ENCODE data around the gene KIF1B.

Gene KIF1B

DNA sequence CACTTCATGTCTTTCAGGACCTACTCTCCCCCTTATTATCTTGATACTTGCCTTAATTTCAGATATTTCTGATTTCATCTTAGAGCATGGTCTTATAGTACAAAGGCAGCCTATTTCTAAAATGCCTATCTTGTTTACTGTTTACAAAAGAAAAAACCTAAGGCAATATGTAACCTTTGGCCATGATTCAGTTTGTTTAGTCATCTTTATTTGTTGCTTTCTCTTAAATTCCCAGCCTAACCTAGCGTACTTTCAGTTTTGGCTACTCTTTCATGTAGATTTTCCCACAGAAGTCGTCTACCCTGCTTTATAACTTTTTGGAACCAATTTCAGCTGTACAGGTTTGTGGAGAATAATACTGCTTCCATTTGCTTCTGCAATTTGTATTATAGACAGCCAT lies 81.8 kb downstream of the KIF1B start:
- TF ChIP-seq, protein P1, sequence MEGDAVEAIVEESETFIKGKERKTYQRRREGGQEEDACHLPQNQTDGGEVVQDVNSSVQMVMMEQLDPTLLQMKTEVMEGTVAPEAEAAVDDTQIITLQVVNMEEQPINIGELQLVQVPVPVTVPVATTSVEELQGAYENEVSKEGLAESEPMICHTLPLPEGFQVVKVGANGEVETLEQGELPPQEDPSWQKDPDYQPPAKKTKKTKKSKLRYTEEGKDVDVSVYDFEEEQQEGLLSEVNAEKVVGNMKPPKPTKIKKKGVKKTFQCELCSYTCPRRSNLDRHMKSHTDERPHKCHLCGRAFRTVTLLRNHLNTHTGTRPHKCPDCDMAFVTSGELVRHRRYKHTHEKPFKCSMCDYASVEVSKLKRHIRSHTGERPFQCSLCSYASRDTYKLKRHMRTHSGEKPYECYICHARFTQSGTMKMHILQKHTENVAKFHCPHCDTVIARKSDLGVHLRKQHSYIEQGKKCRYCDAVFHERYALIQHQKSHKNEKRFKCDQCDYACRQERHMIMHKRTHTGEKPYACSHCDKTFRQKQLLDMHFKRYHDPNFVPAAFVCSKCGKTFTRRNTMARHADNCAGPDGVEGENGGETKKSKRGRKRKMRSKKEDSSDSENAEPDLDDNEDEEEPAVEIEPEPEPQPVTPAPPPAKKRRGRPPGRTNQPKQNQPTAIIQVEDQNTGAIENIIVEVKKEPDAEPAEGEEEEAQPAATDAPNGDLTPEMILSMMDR (IDR thresholded peaks at IDR 0.05; ENCODE audit: low read length, missing control alignments) = no peak
- DNase-seq (ENCODE audit: low read depth) = no peak
- no peak overlapping the region for H3K4me3 ChIP-seq (replicated peaks; ENCODE audit: low read depth, low read length)

DNA sequence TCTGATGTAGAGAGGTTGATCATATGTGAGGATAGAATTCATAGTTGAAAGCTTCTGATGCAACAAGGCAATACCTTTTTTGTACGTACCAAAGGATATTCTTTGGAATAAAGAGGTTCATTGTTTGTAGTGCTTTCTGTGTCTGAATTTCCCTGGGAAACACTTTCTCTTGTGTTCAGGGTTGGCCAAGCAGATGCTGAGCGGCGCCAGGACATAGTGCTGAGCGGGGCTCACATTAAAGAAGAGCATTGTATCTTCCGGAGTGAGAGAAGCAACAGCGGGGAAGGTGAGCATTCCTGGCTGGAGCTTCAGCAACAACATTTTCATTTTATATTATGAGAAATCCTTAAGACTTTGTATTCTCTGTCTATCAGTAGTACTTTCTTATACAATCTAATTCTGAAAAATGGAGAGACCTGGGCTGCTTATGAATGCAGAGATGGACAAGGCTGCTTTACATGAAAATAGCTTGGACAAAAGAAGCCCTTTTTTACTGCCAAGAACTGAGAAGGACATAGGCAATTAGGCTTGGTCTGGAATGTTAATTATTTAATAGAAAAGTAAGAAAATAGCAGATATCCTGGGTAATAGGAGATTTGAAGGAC lies 85.2 kb downstream of the KIF1B start:
- H3K4me3 ChIP-seq (replicated peaks; ENCODE audit: low read depth, low read length) = no peak overlapping the region
- TF ChIP-seq, protein P1 (IDR thresholded peaks at IDR 0.05; ENCODE audit: low read length, missing control alignments) = no peak
- DNase-seq (ENCODE audit: low read depth) = no peak

DNA sequence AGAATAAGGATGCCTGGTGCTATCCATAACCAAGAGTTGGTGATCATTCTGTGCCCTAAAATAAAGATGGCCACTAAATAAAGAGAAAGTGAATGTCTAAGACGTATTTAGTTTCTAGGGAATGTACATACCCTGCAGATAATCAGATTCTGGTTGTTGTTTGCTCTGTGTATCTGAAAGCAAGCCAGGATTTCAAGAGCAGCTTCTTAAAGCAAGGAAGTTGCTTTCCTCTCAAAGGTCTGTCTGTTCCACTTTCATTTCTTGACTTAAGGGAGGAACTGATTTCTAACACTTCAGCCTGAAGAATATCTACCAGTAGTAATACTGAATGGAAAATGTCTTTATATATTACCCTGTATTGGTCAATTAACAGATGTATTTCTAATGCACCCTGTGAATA lies 88.8 kb downstream of the KIF1B start:
- TF ChIP-seq, protein P1 (IDR thresholded peaks at IDR 0.05; ENCODE audit: low read length, missing control alignments) = no peak
- DNase-seq (ENCODE audit: low read depth) = peak; percentile 24
- H3K4me3 ChIP-seq (replicated peaks; ENCODE audit: low read depth, low read length) = no peak overlapping the region

DNA sequence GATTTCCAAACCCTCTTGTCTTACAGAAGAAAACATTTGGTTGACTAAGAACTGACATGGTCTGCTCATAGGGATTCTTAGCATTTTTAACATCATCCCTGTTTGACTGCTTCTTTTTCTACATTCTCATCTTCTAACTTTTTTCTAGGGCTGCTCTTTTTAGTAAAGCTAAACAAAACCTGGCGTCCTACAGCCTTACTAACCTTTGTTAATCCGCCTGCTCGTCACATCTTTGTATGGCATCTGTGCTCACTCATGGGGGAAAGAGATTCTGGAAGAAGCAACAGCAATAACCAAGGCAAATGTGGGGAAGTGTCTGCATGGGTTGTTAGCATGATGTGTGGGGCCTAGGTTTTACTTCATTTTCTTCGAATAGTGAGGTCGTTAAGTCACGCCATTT lies 92.0 kb downstream of the KIF1B start:
- H3K4me3 ChIP-seq (replicated peaks; ENCODE audit: low read depth, low read length) = no peak overlapping the region
- DNase-seq (ENCODE audit: low read depth) = no peak
- TF ChIP-seq, protein P1 (IDR thresholded peaks at IDR 0.05; ENCODE audit: low read length, missing control alignments) = no peak

DNA sequence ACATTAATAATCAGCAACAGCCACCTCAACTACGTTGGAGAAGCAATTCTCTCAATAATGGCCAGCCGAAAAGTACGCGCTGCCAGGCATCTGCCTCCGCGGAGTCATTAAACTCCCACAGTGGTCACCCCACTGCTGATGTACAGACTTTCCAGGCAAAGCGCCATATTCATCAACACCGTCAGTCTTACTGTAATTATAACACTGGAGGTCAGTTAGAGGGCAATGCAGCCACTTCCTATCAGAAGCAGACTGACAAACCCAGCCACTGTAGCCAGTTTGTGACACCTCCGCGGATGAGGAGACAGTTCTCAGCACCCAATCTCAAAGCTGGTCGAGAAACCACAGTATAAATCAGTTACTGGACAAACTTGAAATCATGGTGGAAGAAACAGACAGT lies 93.9 kb downstream of the KIF1B start:
- DNase-seq (ENCODE audit: low read depth) = no peak
- H3K4me3 ChIP-seq (replicated peaks; ENCODE audit: low read depth, low read length) = no peak overlapping the region
- TF ChIP-seq, protein P1 (IDR thresholded peaks at IDR 0.05; ENCODE audit: low read length, missing control alignments) = no peak

DNA sequence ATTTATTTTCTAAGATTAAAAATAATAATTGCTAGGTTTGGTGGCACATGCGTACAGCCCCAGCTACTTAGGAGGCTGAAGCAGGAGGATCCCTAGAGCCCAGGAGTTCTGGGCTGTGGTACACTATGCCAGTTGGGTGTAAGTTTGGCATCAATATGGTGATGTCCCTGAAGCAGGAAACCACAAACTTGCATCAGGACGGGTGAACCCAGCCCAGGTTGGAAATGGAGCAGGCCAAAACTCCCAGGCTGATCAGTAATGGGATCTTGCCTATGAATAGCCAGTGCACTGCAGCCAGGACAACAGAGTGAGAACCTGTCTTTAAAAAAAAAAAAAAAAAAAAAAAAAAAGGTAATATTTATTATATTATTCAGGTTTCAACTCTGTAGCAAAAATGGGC lies 96.1 kb downstream of the KIF1B start:
- DNase-seq (ENCODE audit: low read depth) = no peak
- H3K4me3 ChIP-seq (replicated peaks; ENCODE audit: low read depth, low read length) = no peak overlapping the region
- TF ChIP-seq, protein P1 (IDR thresholded peaks at IDR 0.05; ENCODE audit: low read length, missing control alignments) = no peak

DNA sequence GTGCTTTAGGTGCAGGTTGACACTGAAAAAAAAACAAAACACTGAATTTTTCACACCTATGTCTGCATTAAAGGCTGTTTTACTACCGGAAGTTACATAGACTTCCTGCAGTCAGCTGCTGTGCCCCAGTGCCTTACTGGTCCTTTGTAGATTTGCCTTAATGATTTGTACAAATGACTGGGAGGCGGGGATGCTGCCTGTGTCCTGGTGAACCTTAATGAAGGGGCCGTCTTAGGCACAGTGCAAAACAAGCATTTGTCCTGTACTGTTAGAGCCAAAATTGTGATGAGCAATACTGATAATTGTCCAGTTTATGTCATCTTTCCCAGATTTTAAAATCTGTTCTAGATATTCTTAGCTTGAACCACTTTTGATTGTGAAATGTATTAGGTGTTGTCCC lies 97.6 kb downstream of the KIF1B start:
- H3K4me3 ChIP-seq (replicated peaks; ENCODE audit: low read depth, low read length) = no peak overlapping the region
- TF ChIP-seq, protein P1 (IDR thresholded peaks at IDR 0.05; ENCODE audit: low read length, missing control alignments) = no peak
- no peak for DNase-seq (ENCODE audit: low read depth)

Data from fibroblast of pulmonary artery (primary cell).